GM12878 (cell line): Measurements from ENCODE around the gene INTS14. TPM values are rescaled to one million over a fixed set of nuclear protein-coding genes. Genes with fewer than 3 reads are reported as not detected.
A peak's percentile ranks its signal among the peaks of the same experiment; 100 is the strongest.

Experiments used
- ATAC-seq: fragments of 200-7000 bp; cut with Tn5 transposase; 3 replicates; pipeline ENCODE4 v1.9.1; 2020; ENCODE audit warnings: mild to moderate bottlenecking, moderate library complexity
- BruUV-seq: library from RNA; stranded (reverse); fragments of 400-500 nt; replicated peaks from 2 replicates; lab custom pipeline; 2021; lab: Mats Ljungman, UMichigan
- CTCF ChIA-PET: fragments of 300-600 bp; sonication (Branson Sonifier 250); formaldehyde crosslinking; extraction: SDS; loops from one replicate; lab custom pipeline; 2021; ENCODE audit warnings: inconsistent platforms; lab: Yijun Ruan, JAX
- POLR2A ChIA-PET: fragments of 350-600 bp; formaldehyde crosslinking; extraction: SDS; loops from one replicate; lab custom pipeline; 2021; ENCODE audit warnings: inconsistent platforms; lab: Charles Lee
- RAD21 ChIA-PET: fragments of 300-600 bp; sonication (Branson Sonifier 250); formaldehyde crosslinking; loops from one replicate; lab custom pipeline; 2023; ENCODE audit warnings: antibody characterized with exemption; ENCODE audit not compliant: unreplicated experiment; lab: Charles Lee
- SMC1A ChIA-PET: fragments of 300-600 bp; sonication (Branson Sonifier 250); formaldehyde crosslinking; loops from one replicate; lab custom pipeline; 2023; ENCODE audit not compliant: unreplicated experiment, uncharacterized antibody; lab: Charles Lee
- DNase-seq: peaks from one replicate; pipeline ENCODE4 v3.0.0-alpha.2; 2011; ENCODE audit warnings: low read depth, low spot score
- FAIRE-seq: peaks from 3 replicates; lab custom pipeline; 2011; peaks lifted over from hg19 to GRCh38; lab: Jason Lieb, UNC
- H2AFZ ChIP-seq: 2 replicates; pipeline ENCODE4 v1.6.0; 2011; ENCODE audit warnings: low read depth, low read length, control low read depth; ENCODE audit not compliant: control insufficient read depth
- H3K27ac ChIP-seq: 2 replicates; pipeline ENCODE4 v1.5.1; 2011; ENCODE audit warnings: control low read depth; ENCODE audit not compliant: control insufficient read depth, insufficient read depth
- H3K27me3 ChIP-seq, 2 experiments: replicated peaks in 1 of 2; 2 replicates each; pipeline versions ENCODE4 v1.6.0 to v1.6.1; 2011; ENCODE audit warnings: low read length in 1 of 2; ENCODE audit not compliant: control insufficient read depth in 2 of 2, insufficient read depth in 2 of 2
- H3K36me3 ChIP-seq, 2 experiments: 2 replicates each; pipeline ENCODE4 v1.5.1; 2011; ENCODE audit warnings: low read length in 1 of 2; ENCODE audit not compliant: control insufficient read depth in 2 of 2, insufficient read depth in 2 of 2
- H3K4me1 ChIP-seq: 2 replicates; pipeline ENCODE4 v1.6.1; 2011; ENCODE audit warnings: mild to moderate bottlenecking, low read length, moderate library complexity, mixed read lengths; ENCODE audit not compliant: control insufficient read depth, insufficient read depth
- H3K4me2 ChIP-seq: 2 replicates; pipeline ENCODE4 v1.6.0; 2011; ENCODE audit warnings: control low read depth; ENCODE audit not compliant: control insufficient read depth, insufficient read depth
- H3K4me3 ChIP-seq: fragments of 200-600 bp; sonication (generic); 2 replicates; pipeline ENCODE4 v1.5.1; 2016
- H3K79me2 ChIP-seq: 2 replicates; pipeline ENCODE4 v1.6.0; 2011; ENCODE audit warnings: low read length; ENCODE audit not compliant: control insufficient read depth, insufficient read depth
- H3K9ac ChIP-seq: 2 replicates; pipeline ENCODE4 v1.8.0; 2011; ENCODE audit warnings: low read length, control low read depth, mixed read lengths; ENCODE audit not compliant: control insufficient read depth, insufficient read depth
- H3K9me3 ChIP-seq: replicated peaks from 3 replicates; pipeline ENCODE4 v1.5.1; 2011; ENCODE audit warnings: mild to moderate bottlenecking, low read length; ENCODE audit not compliant: control insufficient read depth, insufficient read depth
- H4K20me1 ChIP-seq: 2 replicates; pipeline ENCODE4 v1.6.0; 2011; ENCODE audit not compliant: control insufficient read depth, insufficient read depth
- CBX3 ChIP-seq: fragments of 200-600 bp; sonication (generic); IDR thresholded peaks from 2 replicates; pipeline ENCODE4 v1.6.1; 2016; ENCODE audit warnings: low read depth, borderline replicate concordance
- EP300 ChIP-seq, 2 experiments: fragments of 150-350 bp in 1 of 2; IDR thresholded peaks; 2 replicates each; pipeline ENCODE4 v1.6.1; 2011 to 2012; ENCODE audit warnings: low read depth in 2 of 2, low read length in 2 of 2, borderline replicate concordance in 1 of 2, improper control_type of control experiment in 1 of 2, inconsistent platforms in 1 of 2; ENCODE audit not compliant: control insufficient read depth in 1 of 2
- HCFC1 ChIP-seq: fragments of 150-350 bp; IDR thresholded peaks from 2 replicates; pipeline ENCODE4 v1.6.1; 2014; ENCODE audit warnings: low read length
- NBN ChIP-seq: fragments of 450-650 bp; IDR thresholded peaks from 2 replicates; pipeline ENCODE4 v1.6.1; 2016
- NR2C2 ChIP-seq: IDR thresholded peaks from 2 replicates; pipeline ENCODE4 v1.6.1; 2011; ENCODE audit warnings: borderline replicate concordance, low read depth; ENCODE audit not compliant: control insufficient read depth, insufficient read length
- RAD21 ChIP-seq: IDR thresholded peaks from 2 replicates; pipeline ENCODE4 v1.6.1; 2011; ENCODE audit warnings: mild to moderate bottlenecking, low read depth, low read length, moderate library complexity; ENCODE audit not compliant: insufficient read depth
- SP1 ChIP-seq: IDR thresholded peaks from one replicate; pipeline ENCODE4 v1.6.1; 2011; ENCODE audit warnings: low read depth, low read length
- ZSCAN29 ChIP-seq: fragments of 450-650 bp; IDR thresholded peaks from 2 replicates; pipeline ENCODE4 v1.6.1; 2017; ENCODE audit warnings: mild to moderate bottlenecking, moderate library complexity
- WGBS: methylation state at CpG from one replicate; pipeline ENCODE4 v1.1.6; 2016; ENCODE audit warnings: low lambda C conversion rate; ENCODE audit not compliant: insufficient replicate concordance, insufficient coverage; ENCODE audit errors: missing lambda C conversion rate; 5-methylcytosine and 5-hydroxymethylcytosine counted together
- in situ Hi-C: fragments of 300-500 bp; cut with MboI; formaldehyde crosslinking; loops from 9 replicates; pipeline ENCODE4 v1.14.3; 2018; ENCODE audit warnings: mixed read lengths
- intact Hi-C: fragments of 100-400 bp; cut with micrococcal nuclease; formaldehyde crosslinking; loops from one replicate; pipeline ENCODE4 v1.14.2; 2022; ENCODE audit not compliant: unreplicated experiment
- polyA plus RNA-seq, 11 experiments: library from polyadenylated mRNA; depleted of rRNA in 4 of 11; unstranded in 6 of 11; stranded (reverse) in 5 of 11; fragments of >200 nt; fragmentation: Nextera tagmentation in 4 of 11; fragmentation: Illumina TruSeq in 1 of 11; extraction: Ambion mirVana in 4 of 11; extraction: Trizol in 1 of 11; gene quantifications; 1 replicate in 1 of 11; 2 replicates in 10 of 11; pipeline versions ENCODE4 v1.2.1 to v1.2.3, GENCODE V29; 2011 to 2016; ENCODE audit warnings: inconsistent platforms in 2 of 11, missing spikeins in 2 of 11, low read depth in 1 of 11
- total RNA-seq, 4 experiments: library from RNA; depleted of rRNA in 3 of 4; stranded (reverse); fragments of >200 nt in 3 of 4; fragmentation: Illumina TruSeq in 1 of 4; extraction: Trizol in 1 of 4; gene quantifications; 2 replicates each; pipeline versions ENCODE4 v1.2.1 to v1.2.3, GENCODE V29; 2013 to 2021
- TF ChIP-seq, protein P1 (sequence below), 3 experiments: IDR thresholded peaks in 2 of 3; conservative IDR thresholded peaks in 1 of 3; 2 replicates each; pipeline ENCODE4 v1.5.1; 2011; ENCODE audit warnings: low read depth in 3 of 3, low read length in 3 of 3, mild to moderate bottlenecking in 3 of 3, control low read depth in 2 of 3, moderate library complexity in 2 of 3, inconsistent platforms in 1 of 3, mixed read lengths in 1 of 3; ENCODE audit not compliant: control insufficient read depth in 2 of 3, insufficient read depth in 1 of 3; ENCODE audit errors: extremely low read depth in 1 of 3
- TF ChIP-seq, protein P2 (sequence below): fragments of 450-650 bp; IDR thresholded peaks from 2 replicates; pipeline ENCODE4 v1.6.1; 2017; ENCODE audit warnings: mild to moderate bottlenecking, moderate library complexity
- TF ChIP-seq, protein P3 (sequence below): fragments of 450-650 bp; formaldehyde crosslinking; IDR thresholded peaks from 2 replicates; pipeline ENCODE4 v1.4.0; 2020; ENCODE audit warnings: mild to moderate bottlenecking, moderate library complexity

The INTS14 gene
- total and polyA plus RNA-seq, 10 of the 15 experiments (the other 5 are each of a cell fraction or from before 2014, with no cell fraction given): 36.8 to 76.9 (median 47.7) TPM

DNA sequence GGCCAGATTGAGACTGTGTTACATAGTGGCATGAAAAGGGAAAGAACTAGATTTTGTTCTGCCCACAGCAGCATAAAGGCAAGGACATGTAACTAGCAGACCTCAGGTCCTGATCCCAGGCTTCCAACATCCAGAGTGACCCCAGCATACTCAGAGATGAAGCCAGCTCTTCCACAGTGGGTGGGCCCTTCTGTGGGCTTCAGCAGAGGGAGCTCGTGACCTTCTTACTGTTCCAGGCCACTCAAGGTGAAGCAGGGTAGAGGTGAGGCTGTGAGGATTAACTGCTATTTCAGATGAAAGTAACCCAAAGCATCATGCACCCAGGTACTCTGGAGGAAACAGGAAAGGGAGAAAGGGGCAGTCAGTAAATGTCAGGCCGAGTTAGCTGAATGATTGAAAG is 9.9 kb upstream of the INTS14 start:
- no peaks in the 10 kb centered on the region for H3K27me3 ChIP-seq
- H4K20me1 ChIP-seq: no peaks in the 10 kb centered on the region
- H3K36me3 ChIP-seq: no peaks in the 10 kb centered on the region
- BruUV-seq: no TSS peak
- H3K9me3 ChIP-seq: no peaks in the 10 kb centered on the region
- H3K79me2 ChIP-seq: no peaks in the 10 kb centered on the region
- peak; percentile 40; the same call in 1 of the 3 replicates for ATAC-seq
- no peak for DNase-seq
- intact Hi-C loops: no loop called here
- TF ChIP-seq ZSCAN29 (no peak), NBN (no peak), NR2C2 (no peak), HCFC1 (no peak), EP300 (IDR thresholded peaks at IDR 0.05; ENCODE audit: borderline replicate concordance in 1 of 2, control insufficient read depth in 1 of 2, low read depth in 2 of 2, low read length in 2 of 2) (no peak), CBX3 (no peak), SP1 (no peak), RAD21 (peak; percentile 25)
- TF ChIP-seq, protein P1, sequence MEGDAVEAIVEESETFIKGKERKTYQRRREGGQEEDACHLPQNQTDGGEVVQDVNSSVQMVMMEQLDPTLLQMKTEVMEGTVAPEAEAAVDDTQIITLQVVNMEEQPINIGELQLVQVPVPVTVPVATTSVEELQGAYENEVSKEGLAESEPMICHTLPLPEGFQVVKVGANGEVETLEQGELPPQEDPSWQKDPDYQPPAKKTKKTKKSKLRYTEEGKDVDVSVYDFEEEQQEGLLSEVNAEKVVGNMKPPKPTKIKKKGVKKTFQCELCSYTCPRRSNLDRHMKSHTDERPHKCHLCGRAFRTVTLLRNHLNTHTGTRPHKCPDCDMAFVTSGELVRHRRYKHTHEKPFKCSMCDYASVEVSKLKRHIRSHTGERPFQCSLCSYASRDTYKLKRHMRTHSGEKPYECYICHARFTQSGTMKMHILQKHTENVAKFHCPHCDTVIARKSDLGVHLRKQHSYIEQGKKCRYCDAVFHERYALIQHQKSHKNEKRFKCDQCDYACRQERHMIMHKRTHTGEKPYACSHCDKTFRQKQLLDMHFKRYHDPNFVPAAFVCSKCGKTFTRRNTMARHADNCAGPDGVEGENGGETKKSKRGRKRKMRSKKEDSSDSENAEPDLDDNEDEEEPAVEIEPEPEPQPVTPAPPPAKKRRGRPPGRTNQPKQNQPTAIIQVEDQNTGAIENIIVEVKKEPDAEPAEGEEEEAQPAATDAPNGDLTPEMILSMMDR (IDR thresholded peaks at IDR 0.05 in 2 of 3, conservative IDR thresholded peaks at IDR 0.05 in 1 of 3; ENCODE audit: control insufficient read depth in 2 of 3, extremely low read depth in 1 of 3, insufficient read depth in 1 of 3, low read depth in 3 of 3, low read length in 3 of 3): peak in 2 of 3 experiments; percentile 12 to 25; a peak in 1 of 6 replicates
- TF ChIP-seq, protein P2, sequence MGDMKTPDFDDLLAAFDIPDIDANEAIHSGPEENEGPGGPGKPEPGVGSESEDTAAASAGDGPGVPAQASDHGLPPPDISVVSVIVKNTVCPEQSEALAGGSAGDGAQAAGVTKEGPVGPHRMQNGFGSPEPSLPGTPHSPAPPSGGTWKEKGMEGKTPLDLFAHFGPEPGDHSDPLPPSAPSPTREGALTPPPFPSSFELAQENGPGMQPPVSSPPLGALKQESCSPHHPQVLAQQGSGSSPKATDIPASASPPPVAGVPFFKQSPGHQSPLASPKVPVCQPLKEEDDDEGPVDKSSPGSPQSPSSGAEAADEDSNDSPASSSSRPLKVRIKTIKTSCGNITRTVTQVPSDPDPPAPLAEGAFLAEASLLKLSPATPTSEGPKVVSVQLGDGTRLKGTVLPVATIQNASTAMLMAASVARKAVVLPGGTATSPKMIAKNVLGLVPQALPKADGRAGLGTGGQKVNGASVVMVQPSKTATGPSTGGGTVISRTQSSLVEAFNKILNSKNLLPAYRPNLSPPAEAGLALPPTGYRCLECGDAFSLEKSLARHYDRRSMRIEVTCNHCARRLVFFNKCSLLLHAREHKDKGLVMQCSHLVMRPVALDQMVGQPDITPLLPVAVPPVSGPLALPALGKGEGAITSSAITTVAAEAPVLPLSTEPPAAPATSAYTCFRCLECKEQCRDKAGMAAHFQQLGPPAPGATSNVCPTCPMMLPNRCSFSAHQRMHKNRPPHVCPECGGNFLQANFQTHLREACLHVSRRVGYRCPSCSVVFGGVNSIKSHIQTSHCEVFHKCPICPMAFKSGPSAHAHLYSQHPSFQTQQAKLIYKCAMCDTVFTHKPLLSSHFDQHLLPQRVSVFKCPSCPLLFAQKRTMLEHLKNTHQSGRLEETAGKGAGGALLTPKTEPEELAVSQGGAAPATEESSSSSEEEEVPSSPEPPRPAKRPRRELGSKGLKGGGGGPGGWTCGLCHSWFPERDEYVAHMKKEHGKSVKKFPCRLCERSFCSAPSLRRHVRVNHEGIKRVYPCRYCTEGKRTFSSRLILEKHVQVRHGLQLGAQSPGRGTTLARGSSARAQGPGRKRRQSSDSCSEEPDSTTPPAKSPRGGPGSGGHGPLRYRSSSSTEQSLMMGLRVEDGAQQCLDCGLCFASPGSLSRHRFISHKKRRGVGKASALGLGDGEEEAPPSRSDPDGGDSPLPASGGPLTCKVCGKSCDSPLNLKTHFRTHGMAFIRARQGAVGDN: no peak
- TF ChIP-seq, protein P3, sequence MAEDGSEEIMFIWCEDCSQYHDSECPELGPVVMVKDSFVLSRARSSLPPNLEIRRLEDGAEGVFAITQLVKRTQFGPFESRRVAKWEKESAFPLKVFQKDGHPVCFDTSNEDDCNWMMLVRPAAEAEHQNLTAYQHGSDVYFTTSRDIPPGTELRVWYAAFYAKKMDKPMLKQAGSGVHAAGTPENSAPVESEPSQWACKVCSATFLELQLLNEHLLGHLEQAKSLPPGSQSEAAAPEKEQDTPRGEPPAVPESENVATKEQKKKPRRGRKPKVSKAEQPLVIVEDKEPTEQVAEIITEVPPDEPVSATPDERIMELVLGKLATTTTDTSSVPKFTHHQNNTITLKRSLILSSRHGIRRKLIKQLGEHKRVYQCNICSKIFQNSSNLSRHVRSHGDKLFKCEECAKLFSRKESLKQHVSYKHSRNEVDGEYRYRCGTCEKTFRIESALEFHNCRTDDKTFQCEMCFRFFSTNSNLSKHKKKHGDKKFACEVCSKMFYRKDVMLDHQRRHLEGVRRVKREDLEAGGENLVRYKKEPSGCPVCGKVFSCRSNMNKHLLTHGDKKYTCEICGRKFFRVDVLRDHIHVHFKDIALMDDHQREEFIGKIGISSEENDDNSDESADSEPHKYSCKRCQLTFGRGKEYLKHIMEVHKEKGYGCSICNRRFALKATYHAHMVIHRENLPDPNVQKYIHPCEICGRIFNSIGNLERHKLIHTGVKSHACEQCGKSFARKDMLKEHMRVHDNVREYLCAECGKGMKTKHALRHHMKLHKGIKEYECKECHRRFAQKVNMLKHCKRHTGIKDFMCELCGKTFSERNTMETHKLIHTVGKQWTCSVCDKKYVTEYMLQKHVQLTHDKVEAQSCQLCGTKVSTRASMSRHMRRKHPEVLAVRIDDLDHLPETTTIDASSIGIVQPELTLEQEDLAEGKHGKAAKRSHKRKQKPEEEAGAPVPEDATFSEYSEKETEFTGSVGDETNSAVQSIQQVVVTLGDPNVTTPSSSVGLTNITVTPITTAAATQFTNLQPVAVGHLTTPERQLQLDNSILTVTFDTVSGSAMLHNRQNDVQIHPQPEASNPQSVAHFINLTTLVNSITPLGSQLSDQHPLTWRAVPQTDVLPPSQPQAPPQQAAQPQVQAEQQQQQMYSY (CRISPR knock-in tag): no peak
- TF ChIP-seq, all 136 proteins: peak for 2
- no peaks in the 10 kb centered on the region for H3K4me1 ChIP-seq
- no peak overlapping the region for H3K27ac ChIP-seq
- no peak overlapping the region for H3K4me2 ChIP-seq
- no peak for FAIRE-seq
- ChIA-PET CTCF (interaction anchor here (0.6 to 1.8 kb wide), 5 partner anchors 8 to 671 kb away, joined by 3 to 9 read pairs (median 4); no protein-coding TSS in a partner anchor), SMC1A (interaction anchor here (0.8 to 1.8 kb wide), 4 partner anchors 8 to 465 kb away, joined by 3 to 5 read pairs (median 4); no protein-coding TSS in a partner anchor), POLR2A (no interaction called here), RAD21 (interaction anchor here (1.2 kb wide), 1 partner anchor 216 kb away, joined by 3 read pairs; no protein-coding TSS in a partner anchor)
- H3K9ac ChIP-seq: no peak overlapping the region
- in situ Hi-C loops: no loop called here
- 62% methylated on average over 2 of the region's 2 CpGs for WGBS
- H3K4me3 ChIP-seq: no peak overlapping the region
- no peak overlapping the region for H2AFZ ChIP-seq
